Measurements from ENCODE around the gene POLK.

POLK gene

GRCh38 chr5:75512383-75513074 is 838 bp downstream of the POLK start:
- no peak for TF ChIP-seq CTCF (IDR thresholded peaks at IDR 0.05; ENCODE audit: low read depth, low read length, missing control alignments)
- in situ Hi-C loops (cut with HindIII; ENCODE audit: low pct_ligation_motif_present, low sequenced_read_pairs): no loop called here
- Histone ChIP-seq H3K27ac (peak overlapping the region; percentile 93), H3K4me3 (ENCODE audit: low read depth, low read length) (peak overlapping the region; percentile 90), H3K27me3 (replicated peaks) (no peaks in the 10 kb centered on the region), H3K36me3 (replicated peaks) (peaks cover 4% of the 10 kb centered on the region)
- no peak for DNase-seq

- H3K36me3 ChIP-seq (replicated peaks): peaks cover 4% of the 10 kb centered on the region
- no peak overlapping the region for H3K27ac ChIP-seq
- no peaks in the 10 kb centered on the region for H3K27me3 ChIP-seq (replicated peaks)
- no peak for TF ChIP-seq CTCF (IDR thresholded peaks at IDR 0.05; ENCODE audit: low read depth, low read length, missing control alignments)
- DNase-seq: no peak
- in situ Hi-C loops (cut with HindIII; ENCODE audit: low pct_ligation_motif_present, low sequenced_read_pairs): no loop called here
- no peak overlapping the region for H3K4me3 ChIP-seq (ENCODE audit: low read depth, low read length)
Measured at GRCh38 chr5:75513841-75514240, 2.1 kb downstream of the POLK start.

- peaks cover 4% of the 10 kb centered on the region for H3K36me3 ChIP-seq (replicated peaks)
- H3K27me3 ChIP-seq (replicated peaks): no peaks in the 10 kb centered on the region
- H3K4me3 ChIP-seq (ENCODE audit: low read depth, low read length): no peak overlapping the region
- TF ChIP-seq CTCF (IDR thresholded peaks at IDR 0.05; ENCODE audit: low read depth, low read length, missing control alignments): no peak
- H3K27ac ChIP-seq: no peak overlapping the region
- no peak for DNase-seq
- in situ Hi-C loops (cut with HindIII; ENCODE audit: low pct_ligation_motif_present, low sequenced_read_pairs): no loop called here
Measured at GRCh38 chr5:75514323-75514722, 2.6 kb downstream of the POLK start.

GRCh38 chr5:75519761-75520160 is 8.1 kb downstream of the POLK start:
- Histone ChIP-seq H3K36me3 (replicated peaks) (no peaks in the 10 kb centered on the region), H3K27ac (no peak overlapping the region), H3K27me3 (replicated peaks) (no peaks in the 10 kb centered on the region), H3K4me3 (ENCODE audit: low read depth, low read length) (no peak overlapping the region)
- TF ChIP-seq CTCF (IDR thresholded peaks at IDR 0.05; ENCODE audit: low read depth, low read length, missing control alignments): no peak
- no peak for DNase-seq
- in situ Hi-C loops (cut with HindIII; ENCODE audit: low pct_ligation_motif_present, low sequenced_read_pairs): no loop called here

GRCh38 chr5:75521195-75521594 is 9.5 kb downstream of the POLK start:
- DNase-seq: no peak
- TF ChIP-seq CTCF (IDR thresholded peaks at IDR 0.05; ENCODE audit: low read depth, low read length, missing control alignments): no peak
- Histone ChIP-seq H3K27ac (no peak overlapping the region), H3K27me3 (replicated peaks) (no peaks in the 10 kb centered on the region), H3K4me3 (ENCODE audit: low read depth, low read length) (no peak overlapping the region), H3K36me3 (replicated peaks) (no peaks in the 10 kb centered on the region)
- in situ Hi-C loops (cut with HindIII; ENCODE audit: low pct_ligation_motif_present, low sequenced_read_pairs): no loop called here

GRCh38 chr5:75522025-75522424 is 10.3 kb downstream of the POLK start:
- DNase-seq: peak; percentile 15
- H3K27ac ChIP-seq: peak overlapping the region; percentile 54
- H3K4me3 ChIP-seq (ENCODE audit: low read depth, low read length): no peak overlapping the region
- no peaks in the 10 kb centered on the region for H3K36me3 ChIP-seq (replicated peaks)
- no peak for TF ChIP-seq CTCF (IDR thresholded peaks at IDR 0.05; ENCODE audit: low read depth, low read length, missing control alignments)
- no peaks in the 10 kb centered on the region for H3K27me3 ChIP-seq (replicated peaks)
- in situ Hi-C loops (cut with HindIII; ENCODE audit: low pct_ligation_motif_present, low sequenced_read_pairs): no loop called here
